KG1 (cell line): ENCODE results near the gene SERPIND1.
"Not testable (repeated sequence)": the region's sequence is repeated elsewhere in the genome, so short reads cannot be mapped to it uniquely, and the experiment has no call there.

Source experiments
- DNase-seq: peaks from one replicate; lab custom pipeline; 2025; lab: John Stamatoyannopoulos, UW

Gene SERPIND1

DNA sequence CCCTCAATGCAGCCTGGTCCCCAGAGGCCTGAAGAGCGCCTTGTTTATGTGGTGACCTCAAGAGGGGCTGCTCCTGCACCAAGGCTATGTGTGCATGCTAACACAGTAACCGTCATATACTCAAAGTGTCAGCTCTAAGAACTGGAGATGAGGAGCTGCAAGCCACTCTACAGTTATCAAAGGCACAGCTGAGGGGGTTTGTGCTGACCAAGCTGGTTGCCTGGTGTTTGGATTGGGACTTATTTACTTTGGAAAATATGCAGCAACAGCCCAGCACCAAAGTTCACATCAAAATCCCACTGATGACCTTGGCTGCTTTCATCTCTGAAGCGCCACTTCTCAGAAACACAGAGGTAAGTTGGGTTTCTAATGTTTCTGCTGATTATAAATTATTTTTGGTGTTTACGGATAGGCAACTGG is at the start of gene SERPIND1:
SERPIND1 (plus strand) TSS at position 321 of the 420 bp plus-strand sequence. CDS start 5,200 bp downstream, outside the sequence.
- no peak for DNase-seq

- DNase-seq, result no peak
Observed at GRCh38 chr22:20724676-20725454, 49.0 kb upstream of the SERPIND1 start.

DNA sequence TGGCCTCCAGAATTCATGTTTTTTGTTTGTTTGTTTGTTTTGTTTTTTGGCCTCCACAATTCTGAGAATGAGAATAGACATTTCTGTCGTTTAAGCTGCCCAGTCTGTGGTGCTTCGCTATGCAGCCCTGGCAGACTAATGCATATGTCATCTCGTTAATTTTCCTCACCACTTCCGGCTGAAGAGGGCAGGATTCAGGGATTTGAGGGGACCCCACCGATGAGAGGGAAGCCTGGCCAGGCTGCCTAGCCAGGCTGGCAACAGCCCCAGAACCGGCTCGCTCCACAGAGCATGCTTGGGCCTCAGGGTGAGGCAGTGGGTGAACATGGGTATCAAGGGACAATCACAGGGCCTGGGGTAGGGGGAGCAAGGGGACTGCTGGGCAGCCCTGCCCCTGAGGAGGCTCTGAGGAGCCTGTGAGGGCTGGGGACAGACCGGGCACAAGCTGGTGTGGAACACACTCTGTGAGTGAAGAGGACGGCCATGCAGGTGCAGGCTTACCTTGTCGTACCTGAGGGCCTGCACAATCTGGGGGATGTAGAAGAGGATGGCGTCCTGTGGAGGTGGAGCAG is 47.8 kb upstream of the SERPIND1 start:
- no peak for DNase-seq

DNA sequence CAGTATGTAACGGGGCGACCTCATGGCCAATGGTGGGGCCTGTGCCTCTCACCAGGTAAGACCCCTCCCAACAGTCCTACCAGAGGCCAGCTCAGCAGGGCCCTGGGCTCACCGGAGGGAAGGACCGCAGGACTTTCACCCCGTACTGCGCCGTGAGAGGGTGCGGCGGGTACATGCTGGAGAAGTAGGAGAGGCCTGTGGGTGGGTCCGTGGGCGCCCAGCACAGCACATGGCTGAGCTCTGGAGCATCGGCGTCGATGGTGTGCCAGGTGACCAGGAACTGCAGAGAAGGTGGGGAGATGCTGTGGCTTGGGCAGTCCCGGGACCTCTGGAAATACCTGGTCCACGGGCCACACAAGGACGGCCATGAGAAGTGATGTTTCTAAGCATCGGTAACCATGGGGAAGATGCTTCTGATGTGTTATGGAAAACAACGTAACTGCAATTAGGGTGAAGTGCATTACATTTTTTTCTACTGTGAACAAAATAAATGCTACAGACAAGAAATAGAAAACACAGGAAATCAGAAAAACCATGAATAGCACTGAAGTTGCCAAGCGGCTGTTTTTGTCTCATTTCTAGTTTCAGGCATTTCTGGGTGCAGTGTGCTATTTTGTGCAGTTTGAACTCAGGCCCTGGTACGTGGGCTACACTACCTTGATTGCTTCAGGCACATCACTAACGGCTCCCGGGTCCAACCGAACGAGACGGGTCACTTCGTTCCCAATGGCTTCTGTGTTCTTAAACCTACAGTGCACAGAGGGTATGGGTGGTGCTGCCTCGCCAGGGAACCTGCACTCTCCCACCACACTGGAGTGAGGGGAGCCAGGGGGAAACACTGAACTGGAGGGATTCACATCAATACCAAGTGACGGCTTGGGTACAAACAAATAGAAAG is 46.5 kb upstream of the SERPIND1 start:
- no peak for DNase-seq

DNA sequence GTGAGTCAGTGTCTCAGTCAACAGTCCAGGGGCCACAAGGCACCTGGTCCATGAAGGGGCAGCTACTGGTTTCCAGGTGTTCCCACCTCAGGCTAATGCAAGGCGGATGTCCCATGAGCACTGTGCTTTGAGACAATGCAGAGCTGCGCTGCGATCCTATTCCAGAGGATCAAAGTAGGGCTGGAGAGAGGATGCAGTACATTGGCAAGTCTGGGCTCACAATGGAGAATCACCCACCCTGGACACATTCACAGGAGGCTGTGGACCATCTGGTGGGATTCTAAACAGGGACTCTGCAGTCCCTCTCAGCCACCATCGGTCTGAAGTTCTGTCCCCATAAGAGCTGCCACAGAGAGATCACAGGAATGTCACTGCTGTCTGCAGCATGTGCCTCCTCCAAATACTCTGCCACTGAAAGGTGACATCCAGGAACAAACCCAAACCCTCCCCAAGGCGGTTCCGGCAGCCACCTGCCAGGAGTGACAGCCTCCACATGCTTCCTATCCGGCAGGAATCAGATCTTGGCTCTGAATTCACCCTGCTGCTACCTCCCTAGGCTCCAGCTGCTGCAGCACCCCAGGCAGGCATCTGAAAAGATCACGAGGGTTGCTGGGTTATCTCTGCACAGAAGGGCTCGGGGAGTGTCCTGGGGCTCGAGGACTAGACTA is 45.3 kb upstream of the SERPIND1 start:
- no peak for DNase-seq

GRCh38 chr22:20729194-20729593 is 44.7 kb upstream of the SERPIND1 start:
- DNase-seq, result no peak

DNA sequence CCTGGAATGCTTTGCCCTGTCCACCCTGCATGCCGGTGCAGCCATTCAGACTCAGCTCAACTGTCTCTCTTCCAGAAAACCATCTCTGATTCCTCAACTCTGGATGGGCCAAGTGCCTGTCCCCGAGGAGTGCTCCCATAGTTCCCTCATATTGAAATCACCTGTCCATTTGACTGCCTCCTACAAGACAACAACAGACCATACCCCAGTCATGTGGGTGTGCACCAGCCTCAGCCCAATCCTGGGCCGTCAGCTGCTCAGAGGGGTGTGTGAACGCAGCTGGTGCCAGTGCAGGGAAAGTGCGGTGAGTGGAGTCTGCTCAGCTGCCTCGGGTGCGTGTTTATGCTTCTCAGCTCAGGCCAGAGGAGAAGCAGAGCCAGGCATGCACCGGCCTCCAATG is 41.5 kb upstream of the SERPIND1 start:
- not testable (repeated sequence) for DNase-seq

GRCh38 chr22:20735356-20736162 is 38.4 kb upstream of the SERPIND1 start:
- DNase-seq, result not testable (repeated sequence)

DNA sequence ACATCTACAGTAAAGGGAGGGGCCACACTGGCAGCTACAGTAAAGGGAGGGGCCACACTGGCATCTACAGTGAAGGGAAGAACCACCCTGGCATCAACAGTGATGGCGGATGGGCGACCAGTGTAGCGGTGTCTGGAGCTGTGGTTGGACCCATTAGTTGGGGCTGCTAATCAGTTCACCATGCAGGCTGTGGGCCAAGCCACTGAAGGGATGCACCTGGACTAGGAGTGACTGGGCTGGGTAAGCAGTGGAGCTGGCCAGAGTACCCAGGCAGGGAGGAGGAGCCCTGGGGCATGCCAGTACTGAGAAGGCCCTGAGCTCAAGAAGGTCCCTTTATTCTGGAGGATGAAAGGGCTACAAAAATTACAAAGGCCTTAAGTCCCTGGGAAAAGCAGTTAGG is 37.0 kb upstream of the SERPIND1 start:
- DNase-seq, result not testable (repeated sequence)

- DNase-seq, result no peak
Observed at GRCh38 chr22:20738394-20739089, 35.4 kb upstream of the SERPIND1 start.

DNA sequence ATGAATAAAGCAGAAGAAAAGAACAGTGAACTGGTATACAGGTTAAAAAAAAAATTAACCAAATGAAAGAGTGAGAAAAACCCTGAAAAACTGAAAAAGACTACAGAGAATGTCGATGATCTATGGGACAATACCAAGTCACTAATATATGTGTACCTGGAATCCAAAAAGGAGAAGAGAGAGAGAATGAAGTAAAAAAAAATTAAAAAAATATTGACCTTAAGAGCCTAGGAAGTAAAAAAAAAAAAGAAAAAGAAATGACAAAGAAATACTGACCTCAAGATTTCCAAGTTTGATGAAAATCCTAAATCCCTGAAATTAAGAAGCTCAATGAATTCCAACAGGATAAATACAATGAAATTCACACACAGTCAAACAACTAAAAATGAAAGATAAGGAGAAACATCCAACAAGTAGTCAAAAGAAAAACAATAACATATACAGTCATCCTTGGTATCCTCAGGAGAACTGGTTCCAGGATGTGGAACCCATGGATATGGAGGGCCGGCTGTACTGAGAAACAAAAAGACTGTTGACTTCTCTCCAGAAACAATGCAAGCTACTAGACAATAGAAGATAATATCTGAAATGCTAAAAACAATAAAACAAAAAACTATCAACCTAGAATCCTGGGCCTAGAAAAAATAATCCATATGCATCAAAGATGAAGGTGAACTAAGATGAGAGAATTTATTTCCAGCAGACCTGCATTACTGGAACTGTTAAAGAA is 33.5 kb upstream of the SERPIND1 start:
- DNase-seq, result no peak

DNA sequence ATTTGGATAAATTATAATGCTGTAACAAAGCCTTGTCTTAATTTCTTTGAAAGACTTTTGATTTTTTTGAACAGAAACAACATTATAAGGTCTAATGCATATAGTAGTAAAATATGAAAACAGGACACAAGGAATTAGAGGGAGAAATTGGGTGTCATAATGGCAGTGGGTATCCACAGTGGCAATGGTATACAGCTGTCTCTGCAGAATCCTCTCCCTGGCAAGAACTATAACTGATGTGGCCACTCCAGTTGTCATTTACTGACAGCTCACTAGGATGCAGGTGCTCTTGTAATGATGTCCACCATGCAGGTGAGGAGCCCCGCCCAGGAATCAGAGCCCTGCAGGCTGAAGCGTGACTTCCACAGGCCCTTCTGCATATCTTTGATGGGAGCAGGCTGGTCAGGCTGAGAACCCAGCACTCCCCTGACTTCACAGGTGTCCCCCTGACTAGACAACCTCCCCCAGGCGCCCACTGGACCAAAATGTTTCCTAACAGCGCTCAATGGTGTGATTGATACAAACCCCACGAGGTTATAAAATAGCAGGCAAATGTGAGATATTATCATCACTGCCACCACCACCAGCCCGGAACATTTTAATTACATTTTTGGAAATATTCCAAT is 32.8 kb upstream of the SERPIND1 start:
- no peak for DNase-seq

DNA sequence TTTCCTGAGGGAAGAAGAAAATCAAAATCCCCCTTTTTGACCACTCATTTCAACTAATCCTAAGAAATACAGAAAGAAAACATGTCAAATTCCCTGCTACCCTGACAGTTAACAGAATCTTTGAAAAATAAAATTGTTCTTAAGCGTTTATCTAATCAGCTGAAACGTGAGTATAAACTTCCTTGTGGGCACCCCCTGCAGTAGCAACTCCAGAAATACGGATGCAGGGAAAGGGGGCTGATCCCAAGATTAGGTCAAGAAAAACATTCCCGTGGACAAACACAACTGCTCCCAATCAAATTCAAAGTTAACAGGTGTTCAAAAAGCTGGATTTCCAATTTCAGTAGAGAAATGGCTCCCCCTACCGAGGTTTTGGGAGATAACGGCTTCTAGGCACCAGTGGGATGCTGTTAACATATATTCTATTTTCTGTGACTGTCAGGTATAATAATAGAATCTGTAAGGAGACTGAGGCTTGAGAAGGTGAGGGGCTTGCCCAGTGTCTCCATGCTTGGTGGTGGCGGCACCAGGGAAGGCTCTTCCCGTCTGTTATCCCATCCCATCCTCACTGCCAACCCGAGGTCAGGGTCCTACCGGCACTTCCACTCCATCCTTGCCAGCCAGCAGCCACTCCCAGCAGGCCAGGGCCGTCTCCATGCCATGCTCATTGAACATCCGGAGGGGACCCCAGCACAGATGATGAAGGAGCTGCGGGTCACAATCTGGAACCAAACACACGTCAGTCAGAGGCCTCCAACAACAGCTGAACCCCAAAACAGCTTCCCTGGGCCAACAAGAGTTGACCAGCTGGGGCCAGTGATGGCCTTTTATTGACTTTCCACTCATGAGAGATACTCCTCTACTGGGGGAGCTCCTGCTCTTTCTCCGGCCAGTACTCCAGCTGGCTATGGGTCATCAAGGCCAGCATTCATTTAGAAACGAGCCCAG is 32.0 kb upstream of the SERPIND1 start:
- peak; percentile 48 for DNase-seq

DNA sequence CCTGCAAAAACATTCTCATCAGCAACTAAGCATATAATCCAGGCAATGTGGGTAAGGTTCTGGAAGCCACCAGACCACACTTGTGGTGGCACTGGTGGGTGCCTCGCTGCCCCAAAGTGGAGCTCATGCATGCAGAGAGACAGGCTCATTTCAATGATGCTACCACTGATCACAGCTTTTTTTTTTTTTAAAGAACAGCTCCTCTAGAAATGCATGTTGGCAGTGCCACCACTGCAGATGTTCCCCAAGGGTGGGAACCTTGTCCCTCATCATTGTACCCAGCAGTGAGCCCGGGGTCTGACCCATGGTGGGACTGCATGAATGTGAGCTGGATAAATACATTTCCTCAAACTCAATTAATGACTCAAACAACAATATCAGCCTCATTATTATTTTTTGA is 31.1 kb upstream of the SERPIND1 start:
- DNase-seq, result no peak

- DNase-seq, result no peak
Observed at GRCh38 chr22:20744456-20744855, 29.5 kb upstream of the SERPIND1 start.

GRCh38 chr22:20745119-20745518 is 28.8 kb upstream of the SERPIND1 start:
- no peak for DNase-seq

DNA sequence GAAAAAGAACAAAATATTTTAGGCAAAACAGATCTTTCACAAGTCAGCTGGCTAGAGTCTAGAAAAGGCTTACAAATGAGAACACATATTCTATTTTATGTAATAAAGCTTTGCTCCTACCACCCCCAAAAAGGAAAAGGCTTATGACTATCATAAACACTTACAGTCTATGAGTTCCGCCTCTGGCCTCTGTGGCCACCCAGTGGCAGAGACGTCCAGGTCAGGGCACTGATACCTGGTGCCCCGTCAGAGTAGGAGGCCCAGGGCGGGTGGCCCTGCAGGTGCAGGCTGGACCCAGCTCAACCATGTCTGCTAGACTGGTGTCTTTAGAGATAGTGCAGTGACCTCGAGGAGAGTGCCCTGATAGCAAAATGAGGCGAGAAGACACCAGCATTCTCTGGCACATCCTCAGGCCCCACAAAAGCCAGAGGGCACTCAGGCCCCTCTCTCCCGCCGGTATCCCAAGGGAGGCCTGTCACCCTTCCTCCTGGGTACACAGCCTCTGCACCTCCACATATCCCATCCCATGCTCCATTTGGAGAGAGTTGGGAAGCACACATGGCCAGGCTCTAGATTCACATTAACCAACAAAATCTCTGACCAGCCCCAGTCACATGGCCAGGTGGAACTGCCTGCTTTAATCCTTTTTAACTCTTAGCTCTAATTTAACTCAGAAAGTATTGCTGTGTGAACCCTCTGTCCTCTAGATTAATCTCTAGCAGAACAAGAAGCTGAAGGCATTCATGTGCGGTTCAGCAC is 27.3 kb upstream of the SERPIND1 start:
- no peak for DNase-seq

DNA sequence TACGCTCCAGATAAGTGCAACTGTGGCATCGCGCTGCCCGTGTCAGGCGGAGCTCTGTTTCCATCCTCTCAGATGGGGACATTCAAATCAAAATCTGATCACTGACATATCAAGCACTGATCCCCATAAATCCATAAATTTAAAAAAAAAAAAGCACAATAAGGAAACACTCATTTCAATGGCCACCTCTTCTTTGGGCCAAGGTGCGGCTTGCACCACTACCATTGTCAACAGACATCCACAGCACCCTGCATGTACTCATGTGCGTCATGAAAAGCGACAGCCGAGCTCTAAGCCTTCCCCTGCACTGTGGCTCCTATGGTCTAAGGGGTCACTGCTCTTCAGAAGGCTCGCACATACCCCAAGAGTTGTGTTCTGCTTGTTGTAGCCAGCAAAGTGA is 26.7 kb upstream of the SERPIND1 start:
- DNase-seq, result no peak
